Cardiac septum (tissue), 1 donor: ENCODE measurements around the gene ROBO1. TPM values are rescaled to one million over a fixed set of nuclear protein-coding genes. Genes with fewer than 3 reads are reported as not detected.
"Not testable (repeated sequence)": the region's sequence is repeated elsewhere in the genome, so short reads cannot be mapped to it uniquely, and the experiment has no call there.

Experiments
- DNase-seq: peaks from one replicate; pipeline ENCODE4 v3.0.0-alpha.2; 2020; ENCODE audit warnings: low spot score
- intact Hi-C: fragments of 100-400 bp; cut with DNase I; formaldehyde crosslinking; loops from one replicate; pipeline ENCODE4 v1.14.0; 2022
- total RNA-seq: library from RNA; stranded (reverse); fragmentation: NEBNext Ultra II Directional; extraction: Animal tissue kit (Norgen Biotek cat#: 25700); gene quantifications from one replicate; pipeline ENCODE4 v1.2.1, GENCODE V29; 2021
- donor health status: DM: no; HTN: no; CAD: no.

Gene ROBO1
- total RNA-seq, 1 donor from 2014 or later, result 6.2 TPM

DNA sequence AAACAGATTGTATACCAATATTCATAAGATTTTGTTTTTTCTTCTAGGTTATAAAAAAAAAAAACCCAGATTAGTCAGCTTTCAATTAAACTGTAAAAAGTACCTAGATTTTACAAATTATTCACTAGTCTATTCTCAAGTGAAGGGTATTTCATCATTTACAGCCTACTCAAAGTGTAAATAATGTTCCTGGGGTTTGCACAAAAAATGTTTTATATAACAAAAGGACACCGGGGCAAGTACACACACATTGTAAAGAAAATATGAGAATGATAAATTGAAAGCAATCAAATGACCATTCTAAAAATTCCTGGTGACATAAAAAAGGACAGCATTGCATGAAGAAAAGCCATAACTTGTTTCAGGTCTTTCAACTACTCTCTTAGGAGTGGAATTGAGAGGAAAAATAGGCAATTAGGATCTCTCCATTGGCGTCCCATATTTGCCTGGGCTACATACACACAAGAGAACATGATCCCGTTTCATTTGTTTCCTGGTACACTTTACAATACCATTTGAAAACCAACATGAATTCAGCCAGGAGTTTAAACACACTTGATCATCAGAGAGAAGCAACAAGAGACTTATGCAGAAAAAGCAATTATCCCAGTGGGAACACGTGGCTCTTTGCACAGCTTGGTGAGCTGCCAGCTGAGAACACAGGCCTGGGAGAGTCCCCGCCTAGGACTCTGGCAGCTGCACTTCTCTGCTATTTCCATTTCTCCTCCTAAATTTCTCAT is 1039.2 kb downstream of the ROBO1 start:
- DNase-seq, result no peak
- intact Hi-C loops, result no loop called here

DNA sequence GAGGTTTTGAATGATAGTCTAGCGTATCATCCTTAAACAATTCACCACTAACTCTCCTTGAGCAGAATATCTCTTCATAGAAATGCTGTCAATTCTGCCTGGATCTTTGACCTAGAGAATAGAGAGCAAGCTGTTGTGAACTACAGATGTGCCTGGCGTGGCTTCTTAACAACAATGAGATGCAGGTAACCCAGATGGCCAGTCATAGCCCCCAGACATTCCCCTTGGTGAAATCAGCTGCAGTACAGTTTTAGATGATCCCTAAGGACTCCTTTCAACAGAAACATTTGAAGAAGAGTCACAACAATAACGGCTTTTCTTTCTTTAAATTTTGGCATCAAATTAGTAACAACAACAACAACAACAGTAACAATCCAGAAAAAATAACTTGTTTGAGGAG is 1041.3 kb downstream of the ROBO1 start:
- no peak for DNase-seq
- intact Hi-C loops, result no loop called here

DNA sequence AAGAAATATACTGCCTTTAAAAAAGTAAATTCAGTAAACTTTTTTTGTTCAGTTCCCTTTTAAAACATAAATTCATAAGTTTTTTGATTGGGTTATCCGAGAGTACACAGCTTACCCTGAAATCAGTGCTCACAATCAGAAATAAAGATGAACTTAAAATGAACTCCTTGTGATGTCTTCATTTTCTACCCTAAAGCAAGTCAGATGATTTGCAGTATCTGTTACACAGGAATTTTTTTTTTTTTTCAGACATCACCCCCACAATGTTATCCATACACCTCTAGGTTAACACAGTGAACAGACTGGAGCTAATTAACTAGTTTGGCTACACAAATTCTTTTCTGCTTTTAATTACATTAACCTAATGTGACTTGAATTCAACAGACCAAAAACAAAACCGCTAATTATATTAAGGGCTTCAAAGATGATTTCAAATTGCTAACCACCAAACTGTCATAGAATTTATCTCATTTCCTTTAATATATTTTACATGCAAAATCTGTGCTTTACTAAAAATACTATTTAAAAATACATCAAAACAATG is 1042.0 kb downstream of the ROBO1 start:
- intact Hi-C loops, result no loop called here
- DNase-seq, result no peak

DNA sequence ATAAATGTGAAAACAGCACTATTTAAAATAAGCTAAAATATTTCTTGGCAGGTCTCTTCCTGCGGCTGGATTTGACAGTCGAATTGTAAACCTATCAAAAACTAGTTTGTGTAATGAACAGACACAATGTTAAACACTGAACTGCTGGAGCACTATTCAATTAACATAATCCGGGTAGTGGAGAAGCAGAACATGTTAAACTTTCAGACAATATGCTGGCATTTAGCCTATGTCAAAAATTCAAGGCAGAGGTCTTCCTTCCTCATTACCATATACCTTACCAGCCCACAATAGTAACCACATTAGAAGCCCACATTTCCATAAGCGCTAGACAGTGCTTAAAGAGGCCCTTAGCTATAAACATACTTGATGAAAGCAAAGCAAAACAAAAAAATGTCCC is 1042.9 kb downstream of the ROBO1 start:
- intact Hi-C loops, result no loop called here
- no peak for DNase-seq

DNA sequence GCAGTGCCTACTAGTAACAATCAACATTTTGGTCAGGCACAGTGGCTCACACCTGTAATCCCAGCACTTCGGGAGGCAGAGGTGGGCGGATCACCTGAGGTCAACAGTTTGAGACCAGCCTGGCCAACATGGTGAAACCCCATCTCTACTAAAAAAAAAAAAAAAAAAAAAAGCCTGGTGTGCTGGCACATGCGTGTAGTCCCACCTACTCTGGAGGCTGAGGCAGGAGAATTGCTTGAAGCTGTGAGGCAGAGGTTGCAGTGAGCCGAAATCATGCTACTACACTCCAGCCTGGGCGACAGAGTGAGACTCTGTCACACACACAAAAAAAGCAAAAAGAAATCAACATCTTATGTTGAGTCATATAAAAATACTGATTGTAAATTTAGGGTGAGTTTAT is 1043.4 kb downstream of the ROBO1 start:
- intact Hi-C loops, DNase-seq: not testable (repeated sequence)

DNA sequence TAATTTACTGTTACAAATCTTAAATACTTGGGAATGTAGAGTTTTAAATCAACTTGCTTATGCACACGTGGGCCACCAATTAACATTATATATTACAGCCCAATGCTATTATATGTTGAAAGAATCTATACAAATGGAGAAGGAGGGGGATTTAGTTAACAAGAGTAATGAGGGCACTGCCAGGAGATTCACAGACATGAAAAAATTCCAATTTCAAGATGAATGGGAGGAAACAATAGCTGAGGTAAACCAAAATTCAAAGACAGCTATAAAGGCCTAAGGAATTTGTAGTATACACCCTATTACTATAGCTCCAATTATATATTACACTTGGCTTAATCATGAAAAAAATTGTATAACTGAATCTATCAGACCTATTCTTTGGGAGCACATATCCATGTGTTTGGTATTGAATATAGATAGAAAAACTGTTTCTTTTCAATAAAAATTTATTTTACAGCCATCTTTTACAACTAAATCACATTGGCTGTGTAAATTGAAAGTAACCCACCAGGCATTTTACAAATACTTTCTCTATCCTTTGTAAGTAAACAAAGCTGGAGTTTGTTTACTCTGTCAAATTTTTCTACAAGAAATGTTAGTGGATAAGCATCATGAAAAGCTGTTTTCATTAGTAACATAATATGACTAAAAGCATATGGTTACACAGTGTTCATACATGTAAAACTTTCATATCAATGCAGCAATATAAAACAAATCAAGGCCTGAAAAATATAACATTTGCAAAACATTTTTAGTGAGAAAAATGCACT is 1045.8 kb downstream of the ROBO1 start:
- intact Hi-C loops, result no loop called here
- DNase-seq, result no peak

DNA sequence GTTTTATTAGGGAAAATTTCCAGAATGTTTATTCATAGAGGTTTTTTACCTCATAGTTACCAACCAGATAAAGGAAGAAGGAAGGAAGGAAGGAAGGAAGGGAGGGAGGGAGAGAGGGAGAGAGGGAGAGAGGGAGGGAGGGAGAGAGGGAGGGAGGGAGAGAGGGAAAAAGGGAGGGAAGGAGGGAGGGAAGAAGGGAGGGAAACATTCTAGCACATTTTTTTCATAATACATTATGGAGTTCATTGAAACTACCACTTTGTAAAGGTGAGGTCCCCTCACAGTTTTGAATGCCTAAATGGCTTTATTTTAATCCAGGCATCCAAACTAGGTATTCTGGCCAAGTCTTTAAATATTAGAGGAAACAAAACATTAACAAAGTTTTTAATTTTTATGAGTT is 1049.1 kb downstream of the ROBO1 start:
- no peak for DNase-seq
- intact Hi-C loops, result no loop called here

DNA sequence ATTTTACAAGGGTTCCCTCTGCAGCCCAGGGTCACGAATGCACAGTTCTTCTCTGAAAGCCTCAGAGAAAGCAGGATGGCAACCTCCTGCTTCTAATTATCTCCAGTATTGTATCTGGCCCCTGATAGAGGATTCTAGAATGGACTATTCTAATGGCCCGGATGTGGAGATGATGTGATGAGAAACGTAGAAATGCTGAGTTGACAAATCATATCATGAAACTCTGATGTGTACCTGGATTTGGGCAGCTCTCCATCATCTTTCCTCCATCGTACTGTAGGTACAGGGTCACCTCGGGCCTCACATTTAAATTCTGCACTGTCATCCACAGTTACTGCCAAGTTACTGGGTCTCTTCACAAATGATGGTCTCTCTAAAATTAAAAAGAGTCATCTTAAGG is 1050.8 kb downstream of the ROBO1 start:
- no peak for DNase-seq
- intact Hi-C loops, result no loop called here

DNA sequence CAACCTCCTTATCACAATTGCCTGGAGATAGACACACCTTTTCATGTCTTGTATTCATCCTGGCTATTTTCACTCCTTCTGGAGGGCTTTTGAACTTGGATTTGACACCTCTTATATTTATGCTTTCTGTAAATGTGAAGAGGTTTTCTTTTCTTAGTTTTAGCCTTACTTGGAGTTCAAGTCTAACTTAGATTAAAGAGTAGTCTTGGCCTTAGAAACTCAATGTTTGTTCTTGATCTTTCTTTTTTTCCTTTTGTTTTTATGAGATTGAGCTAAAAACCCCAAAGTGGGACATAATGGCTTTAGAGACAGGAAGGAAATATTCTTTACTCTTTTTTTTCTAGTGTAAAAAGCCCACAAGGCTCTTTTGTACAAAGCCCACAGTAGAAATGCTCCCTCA is 1054.9 kb downstream of the ROBO1 start:
- intact Hi-C loops, result no loop called here

DNA sequence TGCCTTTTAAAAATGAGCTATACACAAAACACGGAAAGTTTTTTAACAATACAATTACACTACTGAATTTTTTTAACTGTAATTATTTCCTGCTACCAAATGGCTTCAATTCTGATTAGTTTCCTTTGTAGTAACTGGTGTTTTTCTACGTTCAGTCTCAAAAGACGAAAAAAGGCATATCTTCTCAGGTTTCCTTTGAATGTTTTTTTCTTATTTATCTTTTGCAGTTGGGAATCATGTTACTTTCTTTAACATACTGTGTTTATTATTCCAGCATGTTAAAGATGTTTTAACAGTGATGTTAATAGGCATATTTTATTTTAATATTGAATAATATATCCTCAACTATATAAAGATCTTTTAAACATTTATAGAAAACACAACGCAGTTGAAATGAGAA is 1055.5 kb downstream of the ROBO1 start:
- intact Hi-C loops, result no loop called here
- no peak for DNase-seq

More for the DNA sequence above, 1054.9 kb downstream of the ROBO1 start:
- DNase-seq, result no peak

DNA sequence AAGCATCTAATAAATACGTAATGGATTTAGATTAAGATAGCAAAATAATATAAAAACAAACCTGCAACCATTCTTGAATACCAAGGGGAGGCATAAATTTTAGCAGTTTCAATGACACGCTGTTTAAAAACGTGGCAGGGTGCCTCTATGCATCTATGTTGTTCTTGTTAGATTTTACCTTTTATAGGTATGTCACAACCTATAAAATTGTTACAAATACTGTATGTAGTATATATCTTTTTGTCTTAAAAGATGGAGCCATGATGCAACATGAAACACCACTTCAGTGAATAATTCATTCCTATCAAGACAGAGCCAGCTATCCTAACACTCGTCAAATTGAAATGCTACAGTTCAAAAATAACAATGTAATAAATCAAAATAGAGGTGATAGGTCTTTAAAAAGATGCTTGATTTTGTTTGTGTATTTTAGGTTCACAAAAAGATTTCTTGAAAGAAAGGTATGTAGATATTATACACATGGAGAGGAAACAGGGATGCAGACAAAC is 1059.2 kb downstream of the ROBO1 start:
- intact Hi-C loops, result no loop called here
- DNase-seq, result no peak

DNA sequence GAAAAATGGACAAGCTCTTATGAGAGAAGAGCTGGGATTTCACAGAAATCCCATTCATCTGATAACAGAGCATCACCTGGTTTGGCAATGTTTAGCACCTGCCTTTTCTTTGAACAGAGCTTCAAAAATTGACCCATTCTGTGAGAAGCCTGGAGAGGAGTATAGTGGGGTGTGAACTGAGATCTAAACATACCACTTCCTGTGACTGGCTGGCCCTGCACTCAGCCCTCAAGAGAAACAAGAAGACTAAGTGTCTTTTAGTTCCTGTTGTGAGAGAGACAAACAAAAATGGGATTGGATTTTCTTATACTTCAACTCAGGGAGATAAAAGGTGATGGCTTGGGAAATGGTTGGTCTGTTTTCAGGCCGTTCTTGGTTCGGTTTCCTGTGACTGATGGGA is 1060.2 kb downstream of the ROBO1 start:
- intact Hi-C loops, result no loop called here
- DNase-seq, result no peak

DNA sequence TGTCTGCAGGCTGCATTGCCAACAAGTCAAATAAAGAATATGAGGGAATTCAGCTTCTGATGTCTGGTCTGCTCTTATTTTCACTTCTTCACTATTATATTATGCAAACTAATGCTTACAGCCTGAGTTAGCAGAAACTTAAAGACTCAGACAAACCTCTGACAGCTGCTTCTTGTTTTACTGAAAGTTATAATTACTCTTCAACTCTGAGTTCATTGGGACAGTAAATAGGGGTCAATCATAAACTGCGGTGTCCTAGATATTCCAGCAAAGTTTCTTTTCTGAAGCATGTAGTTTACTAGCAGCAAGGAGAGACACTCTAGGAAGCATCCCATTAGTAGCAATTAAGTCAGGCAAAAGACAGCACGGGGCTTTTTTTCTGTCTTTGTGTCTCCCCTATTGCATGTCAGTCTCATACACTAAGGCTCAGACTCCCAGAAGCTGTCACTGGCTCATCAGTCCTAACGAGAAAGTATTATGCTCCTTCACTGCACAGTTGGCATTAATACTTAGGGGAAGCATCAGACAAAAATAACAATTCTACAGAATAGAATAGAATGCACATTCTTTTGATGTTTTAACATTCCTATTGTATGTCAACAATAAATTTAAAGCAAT is 1060.8 kb downstream of the ROBO1 start:
- DNase-seq, result no peak
- intact Hi-C loops, result no loop called here

DNA sequence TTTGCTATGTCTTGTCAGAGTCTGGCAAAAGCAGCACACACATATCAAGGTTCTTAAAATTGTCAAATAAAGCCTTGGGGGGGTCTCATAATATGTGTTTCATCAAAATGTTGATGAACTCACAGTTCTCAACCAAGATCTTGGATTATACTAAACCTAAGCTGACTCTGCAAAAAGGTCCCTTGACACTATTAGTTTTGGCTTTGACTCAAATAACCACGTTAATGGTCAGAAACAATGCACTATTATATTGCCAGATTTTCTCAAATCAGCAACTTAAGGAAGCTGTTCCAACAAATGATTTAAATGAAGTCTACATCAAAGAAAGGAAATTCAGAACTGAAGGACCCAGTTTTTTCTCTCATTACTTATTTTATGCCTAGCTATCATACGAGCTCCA is 1063.9 kb downstream of the ROBO1 start:
- no peak for DNase-seq
- intact Hi-C loops, result no loop called here

DNA sequence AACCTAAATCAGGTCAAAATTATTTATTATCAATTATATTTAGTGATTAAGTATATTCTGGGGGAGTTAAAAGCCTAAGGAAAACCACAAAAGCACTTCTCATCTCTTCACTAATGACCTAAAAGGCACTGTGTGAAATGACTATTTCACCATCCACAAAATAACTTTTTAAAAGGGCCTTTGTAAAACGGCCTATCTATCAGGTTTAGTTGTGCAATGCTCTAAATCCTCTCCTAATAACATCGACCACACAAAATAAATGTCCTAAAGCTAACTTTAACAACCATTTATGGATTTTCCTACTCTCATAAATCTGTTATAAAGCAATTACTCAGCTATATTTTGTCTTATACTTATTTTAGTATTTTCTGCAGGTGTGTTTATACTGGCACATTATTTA is 1066.3 kb downstream of the ROBO1 start:
- intact Hi-C loops, result no loop called here
- no peak for DNase-seq

DNA sequence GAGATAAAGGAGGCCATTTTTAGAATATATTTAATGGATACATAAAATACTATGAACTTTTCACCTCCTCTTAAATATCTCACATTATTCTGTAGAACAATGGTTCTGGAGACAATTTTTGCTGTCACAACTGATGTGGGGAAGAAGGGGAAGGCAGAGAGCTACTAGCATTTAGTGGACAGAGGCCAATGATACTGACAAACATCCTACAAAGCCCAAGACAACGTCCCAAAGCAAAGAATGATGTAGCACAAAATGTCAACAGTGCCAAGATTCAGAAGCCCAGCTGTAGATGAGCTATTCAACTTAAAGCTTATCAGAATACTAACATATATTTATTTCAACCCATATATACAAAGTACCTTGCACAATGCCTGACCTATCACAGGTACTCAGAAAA is 1069.4 kb downstream of the ROBO1 start:
- DNase-seq, result no peak
- intact Hi-C loops, result no loop called here

DNA sequence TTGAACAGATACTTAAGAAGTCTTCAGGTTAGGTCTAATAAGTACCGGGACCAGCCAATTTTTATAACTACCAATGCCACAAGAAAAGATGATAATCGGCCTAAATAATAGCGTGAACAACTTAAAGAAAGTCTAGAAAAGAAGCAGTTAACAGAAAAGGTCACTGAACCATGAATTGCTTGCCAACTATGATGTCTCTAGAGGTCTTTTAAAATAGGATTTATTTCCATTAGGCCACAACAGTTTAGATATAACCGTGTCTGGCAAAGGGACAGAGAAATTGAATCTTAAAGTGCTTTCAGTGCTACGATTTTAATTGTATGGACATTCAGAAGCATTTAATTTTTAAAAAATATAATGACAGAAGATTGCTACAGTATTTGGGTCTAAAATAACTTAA is 1070.4 kb downstream of the ROBO1 start:
- intact Hi-C loops, result no loop called here
- DNase-seq, result no peak

DNA sequence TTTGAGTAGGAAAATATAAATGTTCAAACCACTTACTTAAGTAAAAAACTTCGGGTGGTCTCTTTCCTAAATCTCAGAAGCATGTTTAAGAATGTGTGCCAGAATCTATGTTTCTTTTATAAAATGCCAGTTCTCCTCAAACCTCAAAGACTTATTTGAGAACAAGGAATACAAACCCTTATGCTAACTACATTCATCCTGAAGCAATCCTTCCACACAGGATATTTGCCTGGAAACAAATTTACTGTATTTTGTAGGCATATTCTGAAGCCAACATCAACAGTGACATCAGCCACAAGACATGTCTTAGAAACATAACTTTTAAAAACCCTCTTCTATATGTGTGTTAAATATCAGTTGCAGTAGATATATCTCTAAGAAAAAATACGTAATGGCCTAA is 1077.0 kb downstream of the ROBO1 start:
- intact Hi-C loops, result no loop called here
- no peak for DNase-seq

DNA sequence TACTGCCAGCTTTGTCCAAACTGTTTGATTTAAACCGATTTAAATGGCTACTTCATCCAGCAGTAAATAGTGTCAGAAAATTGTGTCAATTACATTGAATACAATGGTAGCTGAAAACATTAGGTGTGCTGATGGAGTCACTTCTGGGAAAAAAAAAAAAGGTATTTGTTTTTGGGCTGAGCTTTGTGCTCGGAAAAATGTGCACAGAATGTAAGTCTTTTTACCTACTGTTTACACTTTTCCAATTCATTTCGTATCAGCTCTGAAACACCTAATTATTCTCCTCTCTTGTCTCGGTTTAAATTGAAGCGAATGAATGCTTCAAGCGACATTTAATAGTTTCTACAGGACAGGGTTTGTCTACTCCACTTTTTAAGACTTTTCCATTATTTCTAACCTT is 1078.4 kb downstream of the ROBO1 start:
- intact Hi-C loops, result no loop called here

DNA sequence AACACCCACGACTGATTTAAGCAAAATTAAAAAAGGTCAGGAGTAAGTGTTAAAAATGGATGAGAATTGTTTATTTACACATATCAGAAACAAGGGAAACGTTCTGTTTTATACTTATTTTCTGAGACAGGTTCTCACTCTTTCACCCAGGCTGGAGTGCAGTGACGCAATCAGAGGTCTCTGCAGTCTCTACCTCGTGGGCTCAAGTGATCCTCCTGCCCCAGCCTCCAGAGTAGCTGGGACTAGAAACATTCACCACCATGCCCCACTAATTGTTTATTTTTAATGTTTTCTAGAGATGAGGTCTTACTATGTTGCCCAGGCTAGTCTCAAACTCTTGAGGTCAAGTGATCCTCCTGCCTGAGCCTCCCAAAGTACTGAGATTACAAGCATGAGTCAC is 1080.3 kb downstream of the ROBO1 start:
- no peak for DNase-seq
- intact Hi-C loops, result no loop called here

More for the DNA sequence above, 1078.4 kb downstream of the ROBO1 start:
- no peak for DNase-seq
